HG03175 (cell line): ENCODE data around the gene ARHGAP26.
"Not testable (repeated sequence)": the region's sequence is repeated elsewhere in the genome, so short reads cannot be mapped to it uniquely, and the experiment has no call there.

Experiments used
- ATAC-seq: cut with Tn5 transposase; IDR thresholded peaks from one replicate; pipeline ENCODE4 v1.9.1; 2021; ENCODE audit warnings: mild to moderate bottlenecking, moderate library complexity; ENCODE audit not compliant: unreplicated experiment

ARHGAP26 gene

GRCh38 chr5:143101725-143102386 lies 331.7 kb downstream of the ARHGAP26 start:
- no peak for ATAC-seq

- ATAC-seq = no peak
These were observed 332.2 kb downstream of the ARHGAP26 start for GRCh38 chr5:143102411-143102810.

GRCh38 chr5:143105216-143105905 lies 335.2 kb downstream of the ARHGAP26 start:
- no peak for ATAC-seq

- ATAC-seq = no peak
These were observed 336.0 kb downstream of the ARHGAP26 start for GRCh38 chr5:143106174-143106573.

GRCh38 chr5:143108498-143109128 lies 338.4 kb downstream of the ARHGAP26 start:
- ATAC-seq = no peak

GRCh38 chr5:143110591-143110990 lies 340.4 kb downstream of the ARHGAP26 start:
- ATAC-seq = no peak

- ATAC-seq = no peak
These were observed 341.6 kb downstream of the ARHGAP26 start for GRCh38 chr5:143111799-143112198.

GRCh38 chr5:143113461-143113860 lies 343.3 kb downstream of the ARHGAP26 start:
- ATAC-seq = no peak

- no peak for ATAC-seq
These were observed 344.3 kb downstream of the ARHGAP26 start for GRCh38 chr5:143114481-143114880.

GRCh38 chr5:143115381-143115780 lies 345.2 kb downstream of the ARHGAP26 start:
- ATAC-seq = no peak

- ATAC-seq = no peak
These were observed 346.6 kb downstream of the ARHGAP26 start for GRCh38 chr5:143116814-143117213.

GRCh38 chr5:143117821-143118220 lies 347.6 kb downstream of the ARHGAP26 start:
- no peak for ATAC-seq

- ATAC-seq = no peak
These were observed 348.0 kb downstream of the ARHGAP26 start for GRCh38 chr5:143118222-143118621.

GRCh38 chr5:143118818-143119217 lies 348.6 kb downstream of the ARHGAP26 start:
- not testable (repeated sequence) for ATAC-seq

GRCh38 chr5:143119291-143119769 lies 349.2 kb downstream of the ARHGAP26 start:
- peak; percentile 55 for ATAC-seq

GRCh38 chr5:143119881-143120341 lies 349.7 kb downstream of the ARHGAP26 start:
- no peak for ATAC-seq

- ATAC-seq = no peak
These were observed 350.4 kb downstream of the ARHGAP26 start for GRCh38 chr5:143120460-143121134.

GRCh38 chr5:143121135-143121475 lies 350.9 kb downstream of the ARHGAP26 start:
- ATAC-seq = no peak

GRCh38 chr5:143124593-143124992 lies 354.4 kb downstream of the ARHGAP26 start:
- ATAC-seq = no peak

- ATAC-seq = no peak
These were observed 356.2 kb downstream of the ARHGAP26 start for GRCh38 chr5:143126174-143127019.
